ENCODE measurements around the gene IL22RA2.
A peak's percentile ranks its signal among the peaks of the same experiment; 100 is the strongest.

Gene IL22RA2

DNA sequence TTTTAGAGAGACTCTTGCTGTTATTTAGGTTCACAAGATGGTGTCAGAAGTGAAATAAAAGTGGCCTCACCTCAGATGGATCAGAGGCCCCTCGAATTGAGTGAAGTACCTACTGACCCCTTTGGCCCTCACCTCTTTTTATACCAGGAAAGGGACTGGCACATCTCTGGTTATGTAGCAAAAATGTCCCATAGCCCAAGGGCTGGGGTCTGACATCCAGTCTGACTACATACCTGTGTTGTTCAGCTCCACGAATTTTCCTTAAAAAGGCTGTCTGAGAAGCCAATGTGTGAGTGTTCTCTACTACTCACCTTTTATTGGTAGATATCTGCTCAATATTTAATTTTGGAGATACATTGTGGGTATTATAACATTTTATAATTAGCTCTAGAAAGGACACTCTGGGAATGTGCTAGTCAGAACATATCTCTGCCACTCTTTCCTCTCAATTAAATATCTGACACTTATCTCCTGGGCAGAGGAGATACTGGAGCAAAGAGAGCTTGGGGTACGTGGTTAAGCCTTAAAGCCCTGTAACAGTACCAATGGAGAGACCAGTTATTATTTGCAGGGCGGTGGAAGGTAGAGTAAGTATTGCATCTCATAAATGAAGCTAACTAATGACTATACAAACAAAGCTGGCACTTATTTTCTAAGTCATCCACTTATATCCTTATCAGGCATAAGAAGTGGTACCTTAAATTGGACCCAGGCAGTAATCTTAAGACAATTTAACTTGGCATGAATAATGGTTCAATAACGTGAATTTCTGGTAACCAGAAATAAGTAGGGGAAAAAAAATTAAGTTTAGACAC lies 20.0 kb upstream of the IL22RA2 start:
- no peak for DNase-seq

DNA sequence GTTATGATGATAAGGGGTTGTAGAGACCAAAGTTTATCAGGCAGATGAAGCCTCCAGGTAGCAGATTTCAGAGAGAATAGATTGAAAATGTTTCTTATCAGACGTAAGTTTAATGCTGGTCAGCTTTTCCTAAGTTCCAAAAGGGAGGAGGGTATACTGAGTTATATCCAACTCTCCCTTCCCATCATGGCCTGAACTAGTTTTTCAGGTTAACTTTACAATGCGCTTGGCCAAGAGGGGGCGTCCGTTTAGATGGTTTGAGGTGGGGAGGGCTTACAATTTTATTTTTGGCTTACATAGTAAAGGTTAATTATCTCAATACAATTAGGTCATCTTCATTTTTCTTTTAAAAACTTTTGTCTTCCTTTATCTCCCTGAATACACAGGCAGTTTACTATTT lies 19.4 kb upstream of the IL22RA2 start:
- no peak for DNase-seq

DNA sequence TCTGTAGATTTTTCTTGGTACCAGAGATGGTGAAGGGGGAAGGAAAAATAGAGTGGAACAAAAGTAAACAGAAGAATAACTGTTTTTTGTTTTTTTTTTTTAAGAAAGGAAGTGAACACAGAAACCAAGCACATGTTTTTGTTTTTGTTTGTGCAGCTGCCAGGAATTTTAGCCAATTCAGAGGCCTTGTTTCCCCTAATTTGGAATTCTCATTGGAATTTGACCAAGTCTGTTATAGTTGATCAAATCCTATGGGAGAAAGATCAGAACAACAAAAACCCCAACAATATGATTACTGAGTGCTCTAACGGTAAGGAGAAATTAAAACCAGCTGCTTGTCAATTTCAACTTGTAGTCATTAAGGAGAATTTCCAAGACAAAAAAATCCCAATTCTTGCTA lies 18.2 kb upstream of the IL22RA2 start:
- no peak for DNase-seq

DNA sequence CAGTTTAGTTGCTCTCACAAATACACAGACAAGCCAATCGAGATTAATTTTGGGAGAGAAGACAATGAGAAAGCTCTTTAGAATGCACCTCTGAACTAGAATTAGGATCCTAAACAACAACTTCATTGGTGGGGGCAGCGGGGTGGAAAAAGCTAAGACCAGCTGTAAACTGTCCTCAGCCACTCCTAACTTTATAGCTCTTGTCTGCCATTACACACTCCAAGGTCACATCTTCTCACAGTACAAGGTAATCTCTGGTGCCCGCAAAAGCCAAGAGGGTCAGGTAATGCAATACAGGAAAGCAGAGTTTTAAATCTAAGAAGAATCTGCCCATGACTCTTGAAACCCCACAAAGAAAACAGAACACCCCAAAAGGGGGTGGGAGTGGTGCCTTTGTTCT lies 17.8 kb upstream of the IL22RA2 start:
- no peak for DNase-seq

DNA sequence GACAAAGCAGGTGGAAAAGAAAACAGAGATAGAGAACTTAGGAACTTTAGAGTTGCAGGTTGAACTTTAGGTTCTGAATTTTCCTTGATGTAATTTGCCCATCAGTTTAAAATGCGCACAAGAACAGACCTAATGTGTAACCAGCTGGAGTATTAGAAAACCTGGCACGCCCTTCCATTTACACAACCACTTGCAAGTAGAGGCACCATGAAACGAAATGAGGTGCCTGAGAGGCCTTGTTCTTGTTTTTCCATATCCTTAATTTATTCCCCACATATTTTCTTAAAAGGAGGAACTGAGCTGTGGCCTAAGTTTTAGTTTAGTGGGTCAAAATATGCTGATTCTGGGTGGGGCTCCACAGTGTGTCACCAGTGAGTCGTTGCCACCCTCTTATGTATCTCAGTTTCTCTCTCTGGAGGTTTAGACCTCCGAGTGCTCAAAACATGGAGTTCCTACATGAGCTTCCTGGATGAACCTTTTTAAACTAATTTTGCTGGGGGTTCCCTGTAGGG lies 17.2 kb upstream of the IL22RA2 start:
- DNase-seq, result peak; percentile 18

DNA sequence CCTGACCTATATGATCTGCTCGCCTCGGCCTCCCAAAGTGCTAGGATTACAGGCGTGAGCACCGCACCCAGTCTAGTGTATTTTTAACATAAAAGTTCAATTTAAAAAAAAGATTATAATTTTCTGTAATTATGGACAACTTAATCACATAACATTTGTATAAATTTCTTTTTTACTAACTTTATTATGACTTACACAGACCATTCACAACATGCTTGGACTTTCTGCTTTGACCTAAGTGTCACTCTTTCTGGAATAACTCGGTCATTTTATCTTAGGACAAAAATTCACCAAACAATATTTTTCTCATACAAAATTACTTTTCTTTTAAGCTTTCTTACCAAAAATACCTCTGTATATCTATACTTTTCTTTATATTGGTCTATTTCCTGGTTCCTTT lies 15.4 kb upstream of the IL22RA2 start:
- DNase-seq, result no peak

DNA sequence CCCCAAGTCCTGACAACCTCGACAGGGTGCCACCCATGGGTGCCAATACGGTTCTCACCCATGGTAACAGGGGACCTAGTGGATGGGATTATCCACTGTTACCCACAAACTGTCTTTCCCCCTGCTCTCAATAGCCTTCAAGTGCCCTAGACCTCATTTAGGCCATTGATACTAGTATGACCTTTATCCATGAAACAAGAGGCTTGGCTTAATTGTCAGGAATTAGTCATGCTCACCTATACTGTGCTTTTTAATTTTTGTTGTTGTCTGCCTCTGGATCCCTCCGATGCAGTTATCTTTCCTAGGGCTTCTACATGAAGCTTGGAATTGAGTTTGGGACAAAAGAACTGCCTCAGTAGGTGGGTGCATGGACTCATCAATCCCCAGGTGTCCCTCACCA lies 11.8 kb upstream of the IL22RA2 start:
- no peak for DNase-seq

DNA sequence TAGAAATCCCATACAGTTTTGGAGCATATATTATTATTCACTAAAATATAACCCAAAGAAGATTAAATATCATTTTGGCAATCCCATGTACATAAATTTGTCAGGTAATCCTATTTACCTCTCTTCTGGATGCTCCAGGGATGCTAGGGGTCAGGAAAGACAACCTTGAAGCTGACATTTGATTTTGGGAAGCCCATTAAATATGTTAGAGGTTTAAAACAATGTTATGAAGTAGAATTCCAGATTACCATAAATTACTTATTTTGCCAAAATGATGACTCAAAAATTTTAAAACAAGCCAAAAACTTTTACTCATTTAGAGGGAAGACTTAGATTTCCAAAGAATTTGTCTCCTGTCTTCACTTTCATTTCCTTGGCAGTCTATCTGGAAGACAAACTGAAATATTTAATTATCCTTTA lies 9.2 kb upstream of the IL22RA2 start:
- no peak for DNase-seq

DNA sequence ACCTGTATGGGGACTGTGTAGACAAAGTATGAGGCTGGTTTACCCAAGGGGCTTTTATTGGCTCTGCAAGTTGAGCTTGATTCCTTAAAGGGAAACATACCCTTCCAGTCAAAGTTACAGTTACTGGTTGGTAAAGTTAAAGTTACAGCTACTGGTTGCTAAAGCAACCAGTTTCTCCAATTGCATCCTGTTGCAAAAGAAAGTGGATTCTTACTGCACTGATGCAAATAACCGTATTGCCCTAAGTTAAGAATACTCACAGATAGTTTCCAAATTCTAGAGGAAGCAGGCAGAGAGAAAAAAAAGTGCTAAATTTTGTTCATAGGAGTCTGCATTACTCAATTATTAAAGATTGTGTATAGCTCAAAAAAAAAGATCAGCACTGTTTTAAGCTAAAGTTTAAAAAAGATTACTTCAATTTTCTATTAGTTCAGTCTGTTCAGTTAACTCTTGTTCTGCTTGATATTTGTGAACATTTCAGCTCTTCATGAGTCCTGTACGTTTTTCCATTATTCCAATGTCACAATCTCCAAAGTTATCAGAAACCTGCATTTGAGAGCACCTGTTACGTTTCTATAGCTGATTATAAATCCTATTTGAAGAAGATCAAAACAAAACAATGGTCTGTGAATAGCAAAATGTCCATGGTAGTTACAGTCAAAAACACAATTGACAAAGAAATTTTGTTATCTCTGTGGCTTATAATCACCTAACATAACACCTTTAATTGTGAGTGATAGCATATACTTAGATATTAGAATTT lies 8.6 kb upstream of the IL22RA2 start:
- DNase-seq, result no peak

DNA sequence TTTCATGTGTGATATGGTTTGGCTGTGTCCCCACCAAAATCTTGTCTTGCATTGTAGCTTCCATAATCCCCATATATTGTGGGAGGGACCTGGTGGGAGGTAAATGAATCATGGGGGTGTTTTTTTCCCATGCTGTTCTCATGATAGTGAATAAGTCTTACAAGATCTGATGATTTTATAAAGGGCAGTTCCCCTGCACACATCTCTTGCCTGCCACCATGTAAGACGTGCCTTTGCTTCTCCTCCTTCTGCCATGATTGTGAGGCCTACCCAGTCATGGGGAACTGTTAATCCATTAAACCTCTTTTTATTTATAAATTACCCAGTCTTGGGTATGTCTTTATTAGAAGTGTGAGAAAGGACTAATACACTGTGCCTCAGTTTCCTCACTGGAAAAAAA lies 4.2 kb upstream of the IL22RA2 start:
- no peak for DNase-seq

DNA sequence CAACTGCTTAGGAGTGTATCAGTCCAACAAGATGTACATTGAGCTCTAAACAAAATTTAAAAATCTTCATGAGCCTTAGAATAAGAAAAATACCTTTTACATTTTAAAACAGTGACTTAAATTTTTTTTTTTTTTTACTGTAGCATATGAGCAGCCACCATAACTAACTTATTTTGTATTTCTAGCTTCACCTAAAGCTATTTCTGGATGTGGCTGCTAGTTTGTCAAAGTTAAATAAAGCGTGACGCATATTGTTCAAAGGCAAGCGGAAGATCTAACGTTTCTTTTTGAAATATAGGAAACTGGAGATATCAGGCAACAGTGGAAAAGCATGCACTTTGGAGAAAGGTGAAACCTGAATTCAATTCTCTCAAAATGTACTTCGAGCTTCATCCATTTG lies 3.3 kb upstream of the IL22RA2 start:
- DNase-seq, result no peak

DNA sequence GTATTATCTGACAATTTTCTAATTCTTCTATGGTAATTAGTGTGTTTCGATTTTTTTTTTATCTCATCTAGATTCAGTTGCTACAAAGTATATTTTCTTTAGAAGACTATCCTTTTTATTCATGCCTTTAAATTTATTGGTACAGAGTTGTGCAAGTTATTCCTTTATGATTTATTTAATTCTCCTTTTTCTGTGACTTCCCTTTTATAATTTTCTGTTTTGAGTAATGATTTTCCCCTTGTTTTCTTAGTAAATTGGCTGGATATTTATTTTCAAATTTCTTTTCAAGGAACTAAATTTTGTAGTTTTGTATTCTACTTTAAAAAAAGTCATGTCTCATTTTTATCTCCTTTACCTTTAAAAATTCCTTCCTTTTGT lies 2.4 kb upstream of the IL22RA2 start:
- DNase-seq, result peak; percentile 48

DNA sequence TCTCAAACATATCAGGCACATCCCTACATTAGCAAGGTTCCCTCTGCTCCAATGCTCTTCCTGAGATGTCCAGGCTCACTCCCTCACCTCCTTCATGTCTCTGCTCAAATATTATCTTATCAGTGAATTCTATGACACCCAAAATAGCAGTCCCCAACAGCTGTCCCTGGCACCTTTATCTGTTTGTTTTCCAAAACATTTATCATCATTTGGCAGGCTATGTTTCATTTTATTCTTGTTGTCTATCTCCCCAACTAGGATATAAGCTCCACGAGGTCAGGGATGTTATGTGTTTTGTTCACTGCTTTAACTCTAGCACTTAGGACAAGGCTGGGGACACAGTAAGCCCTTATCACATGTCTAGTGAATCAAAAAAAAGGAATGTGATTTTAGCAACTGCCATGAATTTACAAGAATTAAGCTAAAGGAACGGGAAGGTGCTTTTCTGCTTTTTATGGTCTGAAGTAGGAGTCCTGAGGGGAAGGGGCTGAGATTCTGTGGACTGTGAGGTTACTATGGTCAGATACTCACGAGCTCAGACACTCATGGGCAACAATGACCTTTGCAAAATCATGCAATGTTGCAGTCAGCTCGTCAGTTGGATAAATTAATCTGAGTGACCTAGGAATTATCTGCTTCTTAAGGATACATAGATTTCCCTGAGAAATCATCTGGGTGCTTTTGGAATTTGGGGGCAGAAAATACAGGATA lies 1.9 kb upstream of the IL22RA2 start:
- no peak for DNase-seq

DNA sequence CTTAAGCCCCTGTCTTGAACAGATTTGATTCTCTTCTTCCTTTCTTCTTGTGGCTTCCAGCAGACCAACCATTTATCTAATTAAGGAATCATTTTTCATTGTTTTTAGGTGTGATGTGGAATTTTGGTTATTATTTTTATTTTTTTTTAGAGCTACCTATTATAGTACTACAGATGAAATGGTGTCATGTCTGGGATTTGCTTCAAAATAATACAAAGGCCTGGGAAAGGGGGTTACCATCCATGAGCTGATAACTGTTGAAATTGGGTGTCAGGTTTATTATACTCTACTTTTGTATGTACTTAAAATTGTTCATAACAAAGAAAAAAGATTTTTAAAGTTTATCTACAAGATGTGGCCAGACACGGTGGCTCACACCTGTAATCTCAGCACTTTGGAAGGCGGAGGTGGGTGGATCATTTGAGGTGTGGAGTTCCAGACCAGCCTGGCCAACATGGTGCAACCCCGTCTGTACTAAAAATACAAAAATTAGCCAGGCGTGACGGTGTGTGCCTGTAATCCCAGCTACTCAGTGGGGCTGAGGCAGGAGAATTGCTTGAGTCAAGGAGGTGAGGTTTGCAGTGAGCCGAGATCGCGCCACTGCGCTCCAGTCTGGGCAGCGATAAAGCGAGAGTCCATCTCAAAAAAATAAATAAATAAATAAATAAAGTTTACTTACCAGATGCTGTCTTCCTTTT lies 561 bp downstream of the IL22RA2 start:
- DNase-seq, result no peak

DNA sequence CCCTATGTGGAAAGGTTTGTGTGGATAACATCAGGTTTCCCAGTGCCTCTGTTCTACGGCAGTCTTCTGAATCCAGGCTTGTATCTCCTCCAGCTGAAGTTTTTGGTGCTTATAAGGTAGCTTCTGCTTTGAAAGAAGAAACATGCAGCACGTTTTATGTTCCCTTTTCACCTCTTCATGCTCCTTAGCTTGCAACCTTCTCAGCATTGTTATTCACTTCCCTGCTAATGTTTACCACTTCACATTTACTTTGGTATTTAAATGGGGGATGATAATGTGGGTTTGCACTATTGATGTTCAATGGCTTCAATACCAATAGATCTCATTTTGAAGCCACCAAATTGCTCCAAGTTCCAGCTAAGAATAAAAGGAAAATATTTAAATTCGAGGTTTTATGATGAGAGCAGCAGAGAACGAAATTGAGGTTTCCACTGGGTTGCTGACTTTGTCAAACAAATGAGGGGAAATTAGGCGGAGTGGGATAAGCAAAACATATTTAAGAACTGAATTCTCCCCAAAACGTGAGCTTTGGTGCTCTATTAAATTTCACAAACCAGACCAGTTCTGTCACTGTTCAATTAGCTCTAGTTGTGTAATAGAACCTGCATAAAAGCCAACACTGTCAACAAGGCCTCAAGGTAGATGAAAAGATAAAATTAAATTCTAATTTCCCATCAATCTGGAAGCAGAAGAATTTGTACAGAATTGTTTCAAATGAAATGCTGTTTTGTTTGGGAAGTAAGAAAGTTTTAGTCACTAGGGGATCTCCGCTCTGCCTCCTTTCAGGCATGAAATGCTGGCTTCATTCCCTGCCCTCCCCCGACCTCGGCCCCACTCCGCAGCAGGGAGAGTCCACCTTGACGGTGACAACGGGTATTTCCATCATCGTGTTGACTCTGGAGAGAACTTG lies 1.4 kb downstream of the IL22RA2 start:
- no peak for DNase-seq

DNA sequence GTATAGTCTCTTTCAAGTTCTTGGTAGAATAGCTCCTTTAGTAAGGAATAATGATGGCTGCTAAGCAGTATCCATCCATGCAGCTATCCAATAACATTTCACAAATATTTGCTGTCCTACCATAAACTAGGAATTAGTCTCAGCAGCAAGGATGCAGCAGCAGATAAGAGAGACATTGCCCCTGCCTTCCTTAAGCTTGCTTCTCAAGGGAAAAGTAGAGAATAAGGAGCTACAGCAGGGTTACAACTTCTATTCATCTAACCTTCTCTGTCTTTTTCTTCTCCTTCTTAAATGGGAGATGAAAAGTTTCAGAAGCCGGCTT lies 2.4 kb downstream of the IL22RA2 start:
- no peak for DNase-seq

DNA sequence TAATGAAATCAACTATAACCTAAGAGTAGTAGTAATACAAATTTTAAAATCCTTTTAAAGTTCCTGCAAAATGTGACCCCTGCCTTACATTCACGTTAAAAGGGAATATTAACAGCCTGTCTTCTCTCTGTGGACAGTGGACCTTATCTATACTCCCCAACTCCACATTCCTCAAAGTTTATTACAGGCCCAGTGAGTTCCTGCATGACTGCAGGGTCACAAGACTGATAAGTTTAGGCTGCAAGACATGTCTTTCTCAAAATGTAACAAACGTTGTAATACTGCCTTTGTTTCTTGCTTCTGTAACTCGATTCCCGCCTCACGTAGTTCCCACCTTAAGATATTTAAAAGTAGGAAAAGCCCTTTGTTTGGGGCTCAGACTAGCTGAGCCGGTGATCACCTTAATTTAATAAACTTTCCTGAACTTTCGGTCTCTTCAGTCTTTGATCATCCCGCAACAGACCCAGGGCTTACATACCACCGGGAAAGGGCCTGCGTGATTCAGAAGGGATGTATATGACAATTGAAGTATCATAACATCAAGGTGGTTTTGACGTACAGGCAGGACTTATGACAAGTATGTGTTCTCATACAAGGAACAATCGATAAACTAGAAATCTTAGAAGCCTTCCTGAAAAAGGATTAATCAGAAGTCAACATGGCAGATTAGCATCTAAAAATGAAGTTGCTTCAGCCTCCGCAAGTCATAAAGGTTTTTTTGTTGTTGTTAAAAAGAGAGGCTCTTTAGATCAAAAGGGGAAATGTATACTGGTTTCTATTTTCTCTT lies 3.0 kb downstream of the IL22RA2 start:
- no peak for DNase-seq

DNA sequence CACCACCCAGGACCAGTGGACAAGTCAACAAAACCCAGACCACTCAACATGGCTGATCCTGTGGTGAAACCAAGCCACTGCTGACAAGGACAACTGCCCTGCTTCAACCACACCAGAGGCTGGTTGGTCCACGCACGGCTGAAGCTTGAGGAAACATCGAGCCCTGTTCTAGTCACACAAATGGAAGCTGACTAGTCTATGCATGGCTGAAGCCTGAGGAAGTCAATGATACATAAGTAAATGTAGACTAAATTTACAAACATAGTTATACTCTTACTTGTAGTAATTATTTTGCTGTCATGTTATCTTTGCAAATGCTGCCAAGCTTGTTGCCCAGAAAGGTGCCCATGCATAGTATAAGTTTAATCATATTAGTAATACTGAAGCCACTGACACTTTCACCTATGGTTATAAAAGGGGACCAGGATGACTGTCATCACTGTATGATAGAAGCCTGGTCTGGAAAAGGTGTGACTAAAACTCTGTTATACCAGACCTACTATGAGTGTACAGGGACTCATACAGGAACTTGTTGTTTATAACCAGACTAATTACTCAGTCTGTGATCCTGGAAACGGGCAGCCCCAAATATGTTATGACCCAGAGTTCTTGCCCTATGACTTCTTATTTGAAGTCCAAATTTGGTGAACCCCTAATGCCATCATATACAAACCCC lies 5.6 kb downstream of the IL22RA2 start:
- DNase-seq, result no peak

DNA sequence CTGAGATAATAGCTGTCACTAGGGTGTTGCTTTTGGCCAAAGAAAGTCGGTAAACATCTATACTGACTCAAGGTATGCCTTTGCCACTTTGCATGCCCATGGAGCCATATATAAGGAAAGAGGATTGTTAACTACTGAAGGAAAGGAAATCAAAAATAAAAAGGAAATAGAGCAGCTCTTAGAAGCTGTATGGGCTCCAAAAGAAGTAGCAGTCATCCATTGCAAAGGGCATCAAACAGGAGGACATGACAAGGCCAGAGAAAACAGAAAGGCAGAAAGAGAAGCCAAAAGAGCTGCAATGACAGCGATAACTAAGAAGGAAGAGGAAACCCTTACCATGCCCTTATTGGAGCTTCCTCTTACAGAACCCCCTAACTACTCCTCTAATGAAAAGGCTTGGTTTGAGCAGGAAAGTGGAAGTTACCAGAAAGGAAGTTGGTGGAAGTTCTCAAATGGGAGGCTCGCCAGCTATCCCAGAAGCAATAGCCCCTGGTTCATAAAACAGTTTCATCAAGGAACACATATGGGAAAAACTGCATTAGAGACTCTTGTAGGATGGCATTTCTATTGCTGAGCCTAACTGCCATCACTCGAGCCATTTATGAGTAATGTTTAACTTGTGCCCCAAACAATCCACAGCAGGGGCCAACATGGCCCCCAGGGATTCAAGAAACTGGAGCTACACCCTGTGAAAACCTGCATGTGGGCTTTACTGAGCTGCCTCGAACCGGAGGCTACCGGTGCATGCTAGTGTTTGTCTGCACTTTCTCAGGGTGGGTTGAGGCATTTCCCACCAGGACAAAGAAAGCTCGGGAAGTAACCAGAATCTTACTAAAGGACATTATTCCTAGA lies 7.0 kb downstream of the IL22RA2 start:
- peak; percentile 65 for DNase-seq
